Right forelimb (tissue), 1 donor: Measurements from ENCODE around the gene RALGAPA1.
"Not testable (repeated sequence)": the region's sequence is repeated elsewhere in the genome, so short reads cannot be mapped to it uniquely, and the experiment has no call there.

Experiments used
- DNase-seq: peaks from one replicate; pipeline ENCODE4 v3.0.0-alpha.2; 2018

The RALGAPA1 gene

DNA sequence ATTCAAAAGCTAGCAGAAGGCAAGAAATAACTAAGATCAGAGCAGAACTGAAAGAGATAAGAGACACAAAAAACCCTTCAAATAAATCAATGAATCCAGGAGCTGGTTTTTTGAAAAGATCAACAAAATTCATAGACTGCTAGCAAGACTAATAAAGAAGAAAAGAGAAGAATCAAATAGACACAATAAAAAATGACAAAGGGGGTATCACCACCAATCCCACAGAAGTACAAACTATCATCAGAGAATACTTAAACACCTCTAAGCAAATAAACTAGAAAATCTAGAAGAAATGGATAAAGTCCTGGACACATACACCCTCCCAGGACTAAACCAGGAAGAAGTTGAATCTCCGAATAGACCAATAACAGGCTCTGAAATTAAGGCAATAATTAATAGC is 189.6 kb downstream of the RALGAPA1 start:
- DNase-seq, result not testable (repeated sequence)

DNA sequence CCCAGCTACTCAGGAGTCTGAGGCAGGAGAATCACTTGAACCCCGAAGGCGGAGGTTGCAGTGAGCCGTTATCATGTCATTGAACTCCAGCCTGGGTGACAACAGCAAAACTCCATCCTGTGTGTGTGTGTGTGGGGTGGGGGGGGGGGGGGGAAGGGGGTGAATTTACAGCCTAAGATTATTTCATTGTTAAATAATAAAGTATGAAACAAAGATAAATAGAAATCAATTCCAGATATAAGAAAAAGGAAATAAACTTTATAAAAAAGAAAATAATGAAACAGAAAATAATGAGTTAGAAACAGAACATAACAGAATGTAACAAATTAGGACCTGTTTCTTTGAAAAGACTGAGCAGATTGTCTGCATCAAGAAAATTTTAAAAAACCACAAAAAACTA is 191.6 kb downstream of the RALGAPA1 start:
- no peak for DNase-seq

DNA sequence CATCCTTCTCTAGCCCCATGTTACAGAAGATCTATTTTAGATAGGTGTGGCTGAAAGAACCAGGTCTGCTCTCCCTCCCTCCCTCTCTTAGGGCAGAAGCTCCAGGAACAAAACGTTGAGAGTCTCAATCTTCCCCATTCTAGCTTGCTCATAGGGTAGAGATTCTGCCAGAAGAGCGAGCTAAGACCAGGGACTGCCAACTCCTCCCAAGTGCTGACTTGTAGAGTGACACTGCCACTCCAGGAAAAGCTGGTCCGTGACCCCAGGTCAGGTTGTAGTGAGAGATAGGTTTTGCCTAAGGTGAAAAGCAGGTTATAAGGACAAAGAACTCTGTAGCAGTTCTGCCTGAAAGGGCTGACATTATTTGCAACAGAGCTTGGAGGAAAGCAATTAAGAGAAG is 201.7 kb downstream of the RALGAPA1 start:
- no peak for DNase-seq

DNA sequence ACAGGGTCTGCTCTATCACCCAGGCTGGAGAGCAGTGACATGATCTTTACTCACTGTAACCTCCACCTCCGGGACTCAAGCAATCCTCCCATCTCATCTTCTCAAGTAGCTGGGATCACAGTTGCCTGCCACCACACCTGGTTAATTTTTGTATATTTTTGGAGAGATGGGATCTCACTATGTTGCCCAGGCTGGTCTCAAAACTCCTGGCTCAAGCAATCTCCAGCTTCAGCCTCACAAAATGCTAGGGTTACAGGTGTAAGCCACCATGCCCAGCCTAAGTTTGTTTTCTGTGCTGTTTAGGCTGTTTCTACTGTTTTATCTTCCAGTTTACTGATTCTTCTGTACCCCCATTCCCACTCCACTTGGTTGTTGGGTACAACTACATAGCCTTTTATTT is 208.8 kb downstream of the RALGAPA1 start:
- DNase-seq, result no peak

DNA sequence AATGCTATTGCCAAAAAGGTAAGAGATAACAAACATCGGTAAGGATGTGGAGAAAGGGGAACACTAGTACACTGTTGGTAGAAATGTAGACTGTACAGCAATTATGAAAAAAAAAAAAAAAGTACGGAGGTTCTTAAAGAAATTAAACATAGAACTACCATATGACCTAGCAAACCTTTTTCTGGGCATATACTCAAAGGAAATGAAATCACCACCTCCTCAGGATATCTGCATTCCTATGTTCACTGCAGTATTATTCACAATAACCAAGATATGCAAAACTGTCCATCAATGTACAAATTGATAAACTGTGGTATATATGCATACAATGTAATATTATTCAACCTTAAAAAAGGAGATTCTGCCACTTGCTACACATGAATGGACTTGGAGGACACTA is 214.5 kb downstream of the RALGAPA1 start:
- no peak for DNase-seq

DNA sequence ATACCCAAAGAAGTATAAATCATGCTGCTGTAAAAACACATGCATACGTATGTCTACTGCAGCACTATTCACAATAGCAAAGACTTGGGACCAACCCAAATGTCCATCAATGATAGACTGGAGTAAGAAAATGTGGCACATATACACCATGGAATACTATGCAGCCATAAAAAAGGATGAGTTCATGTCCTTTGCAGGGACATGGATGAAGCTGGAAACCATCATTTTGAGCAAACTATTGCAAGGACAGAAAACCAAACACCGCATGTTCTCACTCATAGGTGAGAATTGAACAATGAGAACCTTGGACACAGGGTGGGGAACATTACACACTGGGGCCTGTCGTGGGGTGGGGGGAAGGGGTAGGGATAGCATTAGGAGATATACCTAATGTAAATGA is 221.7 kb downstream of the RALGAPA1 start:
- DNase-seq, result not testable (repeated sequence)

DNA sequence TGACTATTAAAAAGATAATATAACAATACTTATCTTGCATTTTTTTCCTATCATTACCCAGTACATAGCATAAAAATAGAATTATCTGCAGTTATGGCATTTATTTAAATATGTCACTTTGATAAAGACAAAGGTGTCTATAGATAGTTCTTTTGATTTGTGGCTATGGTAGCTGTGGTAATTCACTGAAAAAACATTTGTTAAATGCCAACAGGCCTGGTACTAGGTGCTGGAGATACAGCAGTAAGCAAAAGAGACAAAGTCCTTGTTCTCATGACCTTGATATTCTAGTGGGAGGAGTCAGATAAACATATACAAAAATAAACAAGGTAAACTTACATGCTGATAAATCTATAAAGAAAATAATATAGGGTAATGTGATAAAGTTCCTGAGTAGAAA is 230.5 kb downstream of the RALGAPA1 start:
- no peak for DNase-seq

DNA sequence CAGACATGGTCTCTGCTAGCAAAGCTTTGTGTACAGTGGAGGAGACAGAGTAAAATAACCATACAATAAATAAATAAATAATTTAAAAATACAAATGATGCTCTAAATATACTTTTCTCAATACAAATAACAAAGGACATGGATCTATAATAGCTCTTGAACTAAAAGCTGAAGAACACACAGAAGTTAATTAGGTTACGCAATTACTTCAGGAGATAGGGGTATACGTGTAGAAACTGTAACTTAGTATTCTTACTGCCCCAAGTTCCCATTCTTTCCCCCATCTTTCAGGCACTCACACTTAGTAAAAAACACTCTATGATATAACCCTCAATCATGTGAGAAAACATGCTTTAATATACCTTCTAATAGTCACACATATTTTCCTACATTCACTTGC is 231.0 kb downstream of the RALGAPA1 start:
- no peak for DNase-seq

DNA sequence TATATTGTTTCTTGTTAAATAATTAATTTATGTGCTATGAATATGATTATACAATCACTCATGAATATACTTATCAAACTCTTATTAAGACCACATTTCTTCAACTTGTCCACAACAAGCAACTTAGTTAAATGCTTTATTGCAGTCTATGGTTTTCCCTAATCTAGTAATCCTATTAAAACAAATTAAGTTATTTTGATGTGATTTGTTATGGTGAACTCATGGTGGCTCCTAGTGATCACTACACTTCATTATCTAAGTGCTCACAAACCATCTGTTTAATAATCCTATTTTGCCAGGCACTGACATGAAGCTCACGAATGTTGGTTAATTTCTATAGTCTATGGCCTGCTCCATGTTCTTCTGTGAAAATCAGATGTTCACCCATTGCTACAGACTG is 232.2 kb downstream of the RALGAPA1 start:
- DNase-seq, result no peak

DNA sequence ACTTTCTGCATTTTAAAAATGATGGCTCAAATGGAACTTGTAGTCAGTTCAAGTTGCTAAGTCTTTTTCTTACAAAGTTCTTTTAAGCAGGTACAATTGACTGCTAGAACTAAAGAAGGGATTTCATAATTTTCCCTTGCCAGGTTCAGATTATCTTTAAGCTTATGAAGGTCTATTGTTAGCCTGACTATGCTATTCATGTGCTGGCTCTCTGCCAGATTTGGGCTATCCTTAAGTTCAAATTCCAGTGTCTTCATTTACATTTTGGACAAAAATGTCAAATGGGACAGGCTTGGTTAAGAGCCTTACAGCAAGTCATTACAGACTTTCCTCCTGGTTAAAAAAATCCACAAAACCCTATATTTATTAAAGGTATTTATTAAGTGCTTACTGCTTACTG is 232.8 kb downstream of the RALGAPA1 start:
- DNase-seq, result no peak

DNA sequence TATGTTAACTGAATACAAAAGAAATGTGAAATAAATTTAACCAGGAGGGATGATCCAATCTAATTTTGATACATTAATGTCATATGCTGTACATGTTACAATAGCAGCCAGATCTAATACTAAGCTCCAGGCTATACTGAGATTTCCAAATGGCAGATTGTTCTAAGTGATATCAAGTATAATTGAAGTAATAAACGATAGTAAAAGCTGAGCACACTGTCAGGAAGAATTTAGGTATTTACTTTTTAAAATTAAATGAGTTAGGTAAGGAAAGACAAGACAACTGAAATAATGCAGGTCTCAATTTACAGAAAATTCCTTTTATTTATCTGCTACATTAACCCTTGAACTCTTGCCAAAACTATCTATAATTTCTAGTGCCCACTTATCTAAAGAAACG is 235.2 kb downstream of the RALGAPA1 start:
- no peak for DNase-seq

DNA sequence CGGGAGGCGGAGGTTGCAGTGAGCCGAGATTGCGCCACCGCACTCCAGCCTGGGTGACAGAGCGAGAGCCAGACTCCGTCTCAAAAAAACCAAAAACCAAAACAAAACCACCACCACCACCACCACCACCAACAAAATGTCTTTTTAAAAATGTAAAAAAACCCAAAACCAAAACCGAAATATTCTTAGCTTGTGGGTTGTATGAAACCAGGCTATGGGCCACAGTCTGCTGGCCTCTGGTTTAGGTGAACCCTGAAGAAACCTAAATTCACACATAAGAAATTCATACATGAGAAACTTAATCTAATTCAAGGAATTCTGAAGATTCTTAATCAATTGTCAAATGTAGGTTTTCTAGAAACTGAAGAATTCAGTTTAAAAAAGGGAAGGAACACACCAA is 237.5 kb downstream of the RALGAPA1 start:
- no peak for DNase-seq

DNA sequence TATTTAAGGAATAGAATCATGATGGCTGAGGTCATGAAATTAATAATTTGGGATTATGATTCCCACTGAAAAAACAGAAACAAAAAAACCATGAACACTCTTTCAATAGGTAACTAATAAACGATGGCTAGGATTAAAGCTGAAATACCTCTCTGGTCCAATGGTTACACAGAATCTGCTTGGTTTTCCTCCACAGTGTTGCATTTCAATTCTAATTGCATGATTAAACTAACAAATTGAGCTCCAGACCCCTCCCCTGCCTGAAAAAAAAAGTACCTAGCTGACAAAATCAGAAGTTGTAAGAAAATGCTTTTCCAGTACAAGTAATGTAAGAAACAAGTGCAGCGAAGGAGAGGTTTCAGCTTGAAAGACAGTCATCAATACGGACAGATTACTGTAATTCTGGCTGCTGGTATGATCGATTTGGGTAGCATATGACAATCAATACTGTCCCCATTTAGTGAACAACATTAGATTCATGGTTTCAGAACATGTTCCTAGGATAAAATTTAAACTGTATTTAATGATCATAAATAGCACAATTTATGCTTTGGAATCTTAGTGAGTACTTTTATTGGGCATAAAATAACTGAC is 243.1 kb downstream of the RALGAPA1 start:
- no peak for DNase-seq

DNA sequence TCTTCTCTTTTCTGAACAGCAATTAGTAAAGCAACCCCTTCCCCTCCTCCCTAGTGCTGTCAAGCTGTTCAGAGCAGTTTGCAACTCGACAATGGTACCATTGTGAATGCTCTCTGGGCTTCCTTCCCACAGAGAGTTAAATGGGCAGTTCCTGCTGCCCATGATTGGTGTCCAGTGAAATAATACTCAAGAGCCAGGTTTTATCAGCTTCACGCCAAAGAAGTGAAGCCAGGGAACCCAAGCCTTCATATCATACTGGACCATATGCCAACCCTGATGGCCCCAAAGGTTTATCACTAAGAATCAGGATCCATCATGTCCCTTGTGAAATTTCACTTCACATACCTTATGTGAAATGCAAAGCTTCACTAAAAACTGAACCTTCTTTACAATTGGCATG is 250.4 kb downstream of the RALGAPA1 start:
- no peak for DNase-seq

DNA sequence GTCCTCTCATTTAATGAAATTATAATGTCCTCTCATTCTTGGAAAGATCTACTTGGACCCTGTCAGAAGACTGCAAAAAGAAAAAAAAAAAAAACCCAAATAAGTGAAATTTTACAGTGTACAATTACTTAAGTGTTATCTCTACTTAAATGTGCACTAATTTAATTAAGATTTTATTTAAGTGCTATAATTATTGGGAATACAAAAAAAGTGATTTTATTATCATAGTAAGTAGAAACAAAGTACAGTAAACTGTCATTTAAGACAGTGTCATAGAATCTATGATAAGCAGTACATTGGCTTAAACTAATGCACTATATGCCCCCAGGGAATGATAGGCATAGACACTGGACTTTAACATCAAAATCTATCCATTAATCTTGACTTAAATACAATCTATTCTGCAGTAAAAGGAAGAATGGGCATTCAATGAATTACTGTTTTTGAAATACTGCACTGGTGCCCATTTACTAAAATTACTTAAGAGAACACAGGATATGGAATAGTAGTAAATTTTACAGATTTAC is 251.8 kb downstream of the RALGAPA1 start:
- DNase-seq, result no peak

DNA sequence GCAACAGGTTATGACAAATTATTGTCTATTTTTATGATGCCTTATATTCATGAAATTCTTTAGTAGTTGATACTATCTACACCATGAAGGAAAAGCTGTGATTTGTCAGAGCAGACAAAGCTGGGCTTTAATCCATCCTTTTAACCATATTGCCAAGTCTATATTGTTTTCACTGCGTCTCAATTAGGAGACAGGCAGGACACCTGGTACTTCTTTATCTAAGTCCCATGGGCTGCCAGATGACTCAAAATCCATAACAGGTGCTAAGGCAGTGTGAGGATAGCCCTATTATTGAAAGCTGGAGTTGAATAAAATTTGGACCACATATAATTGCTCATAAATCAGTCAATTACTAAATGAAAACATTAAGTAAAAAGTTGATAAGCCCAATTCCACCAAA is 252.5 kb downstream of the RALGAPA1 start:
- DNase-seq, result no peak

DNA sequence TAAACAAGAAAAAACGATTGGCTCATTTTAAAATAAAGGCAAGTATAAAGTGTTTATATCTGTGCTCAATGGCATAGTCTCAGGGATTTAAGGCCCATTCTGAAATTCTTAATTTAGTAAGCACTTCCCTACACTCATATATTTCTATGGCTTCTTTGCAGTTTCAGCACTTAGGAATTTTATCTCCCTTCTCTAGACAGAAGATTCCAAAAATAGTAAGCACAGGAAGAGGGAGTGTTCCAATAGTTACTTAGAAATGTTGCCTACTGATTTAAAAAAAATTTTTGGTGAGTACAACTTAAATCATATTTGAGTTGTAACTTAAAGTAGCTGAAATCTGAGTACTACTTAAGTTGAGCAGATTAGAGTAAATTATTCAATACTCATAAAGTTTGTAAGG is 255.3 kb downstream of the RALGAPA1 start:
- no peak for DNase-seq

DNA sequence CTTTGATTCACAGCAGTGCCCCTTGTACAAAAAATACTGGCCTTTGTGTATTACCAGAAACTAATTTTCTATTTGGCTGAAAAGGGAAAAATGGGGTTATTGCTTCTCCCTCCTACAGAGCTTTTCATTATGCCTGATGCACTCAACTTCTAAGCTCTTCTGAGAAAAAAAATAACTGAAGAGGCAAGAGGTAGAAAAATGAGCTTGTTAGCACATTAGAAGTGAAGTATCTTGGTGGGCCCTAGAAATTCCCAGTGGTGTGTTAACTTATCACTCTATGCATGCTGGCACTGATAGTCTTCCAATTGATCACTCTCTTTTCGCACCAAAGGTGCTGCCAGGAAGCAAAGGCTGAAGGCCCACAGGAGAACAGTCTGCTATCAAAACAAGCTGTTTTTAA is 258.0 kb downstream of the RALGAPA1 start:
- no peak for DNase-seq

DNA sequence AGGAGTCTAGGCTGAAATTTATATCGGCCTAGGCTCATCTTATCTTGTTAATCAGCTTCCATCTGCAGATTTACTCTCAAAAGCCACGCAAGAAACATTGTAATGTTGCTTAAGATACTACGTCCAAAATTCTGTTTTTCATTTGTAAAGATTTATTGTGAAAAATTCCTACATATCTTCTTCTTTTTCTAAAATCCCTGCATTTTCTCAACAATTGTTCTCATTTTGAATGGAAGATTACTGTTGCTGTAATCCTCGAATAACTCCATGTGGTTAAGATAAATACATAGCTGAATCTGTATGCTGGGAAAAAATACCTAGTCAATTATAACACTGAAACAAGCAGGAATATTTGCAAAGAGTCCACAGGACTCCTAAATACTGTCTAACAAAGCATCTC is 259.5 kb downstream of the RALGAPA1 start:
- no peak for DNase-seq

DNA sequence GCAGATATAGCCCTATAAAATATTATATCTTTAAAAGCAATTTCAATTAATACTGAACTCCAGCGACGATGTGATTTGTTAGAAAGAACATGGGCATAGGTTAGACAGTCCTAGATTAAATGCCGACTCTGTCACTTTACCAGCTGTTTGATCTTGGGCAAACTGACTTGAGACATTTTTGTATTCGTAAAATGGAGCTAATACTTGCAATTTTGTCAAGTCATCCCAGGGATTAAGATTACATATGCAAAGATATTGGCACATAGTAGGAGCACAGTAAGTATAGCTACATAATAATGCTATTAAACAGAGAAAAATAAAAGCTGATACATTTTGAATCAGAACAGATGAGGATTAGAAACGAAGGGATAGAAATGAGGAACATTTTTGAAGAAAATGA is 266.1 kb downstream of the RALGAPA1 start:
- DNase-seq, result no peak

DNA sequence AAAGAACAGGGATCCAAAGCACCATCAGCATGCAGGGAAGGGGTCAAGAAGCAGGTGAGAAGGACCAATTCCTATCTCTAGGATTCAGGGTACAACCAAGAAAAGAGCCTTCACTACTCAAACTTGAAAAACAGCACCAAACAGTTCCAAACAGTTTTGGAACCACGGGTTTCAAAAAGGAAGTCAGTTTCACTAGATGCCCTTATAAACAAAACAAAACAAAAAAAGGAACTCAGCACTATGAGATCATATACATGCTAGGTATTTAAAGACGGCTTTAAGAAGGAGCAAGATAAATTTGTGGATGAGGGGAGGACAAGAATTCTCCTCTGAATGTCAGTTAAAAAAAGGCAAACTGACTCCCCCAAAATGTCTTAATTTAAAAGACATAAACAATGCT is 269.1 kb downstream of the RALGAPA1 start:
- DNase-seq, result no peak

DNA sequence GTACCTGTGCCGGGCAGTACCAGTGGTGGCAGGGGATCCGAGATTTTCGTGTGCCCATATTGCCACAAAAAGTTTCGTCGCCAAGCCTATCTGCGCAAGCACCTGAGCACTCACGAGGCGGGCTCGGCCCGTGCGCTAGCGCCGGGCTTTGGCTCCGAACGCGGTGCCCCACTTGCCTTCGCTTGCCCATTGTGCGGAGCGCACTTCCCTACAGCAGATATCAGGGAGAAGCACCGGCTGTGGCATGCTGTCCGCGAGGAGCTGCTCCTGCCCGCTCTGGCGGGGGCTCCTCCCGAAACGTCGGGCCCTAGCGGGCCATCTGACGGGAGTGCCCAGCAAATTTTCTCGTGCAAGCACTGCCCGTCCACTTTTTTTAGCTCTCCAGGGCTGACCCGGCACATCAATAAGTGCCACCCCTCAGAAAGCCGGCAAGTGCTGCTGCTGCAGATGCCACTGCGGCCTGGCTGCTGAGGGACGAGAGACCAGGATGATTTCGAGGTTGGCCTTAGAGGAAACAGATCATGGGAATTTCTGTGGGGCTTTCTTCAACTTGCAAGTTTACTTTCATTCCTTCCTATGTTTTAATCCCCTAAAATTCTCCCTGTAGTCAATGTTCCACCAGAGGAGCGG is 273.5 kb downstream of the RALGAPA1 start:
- DNase-seq, result no peak

DNA sequence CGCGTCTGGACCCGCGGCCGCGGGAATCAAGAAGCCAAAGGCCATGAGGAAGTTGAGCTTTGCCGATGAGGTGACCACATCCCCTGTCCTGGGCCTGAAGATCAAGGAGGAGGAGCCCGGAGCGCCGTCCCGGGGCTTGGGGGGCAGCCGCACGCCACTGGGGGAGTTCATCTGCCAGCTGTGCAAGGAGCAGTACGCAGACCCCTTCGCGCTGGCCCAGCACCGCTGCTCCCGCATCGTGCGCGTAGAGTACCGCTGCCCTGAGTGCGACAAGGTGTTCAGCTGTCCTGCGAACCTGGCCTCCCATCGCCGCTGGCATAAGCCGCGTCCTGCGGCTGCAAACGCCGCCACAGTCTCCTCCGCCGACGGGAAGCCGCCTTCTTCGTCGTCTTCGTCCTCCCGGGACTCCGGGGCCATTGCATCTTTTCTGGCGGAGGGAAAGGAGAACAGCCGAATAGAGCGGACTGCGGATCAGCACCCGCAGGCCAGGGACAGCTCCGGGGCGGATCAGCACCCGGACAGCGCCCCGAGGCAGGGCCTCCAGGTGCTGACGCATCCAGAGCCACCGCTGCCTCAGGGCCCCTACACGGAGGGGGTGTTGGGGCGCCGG is 274.1 kb downstream of the RALGAPA1 start:
- DNase-seq, result peak; percentile 89

DNA sequence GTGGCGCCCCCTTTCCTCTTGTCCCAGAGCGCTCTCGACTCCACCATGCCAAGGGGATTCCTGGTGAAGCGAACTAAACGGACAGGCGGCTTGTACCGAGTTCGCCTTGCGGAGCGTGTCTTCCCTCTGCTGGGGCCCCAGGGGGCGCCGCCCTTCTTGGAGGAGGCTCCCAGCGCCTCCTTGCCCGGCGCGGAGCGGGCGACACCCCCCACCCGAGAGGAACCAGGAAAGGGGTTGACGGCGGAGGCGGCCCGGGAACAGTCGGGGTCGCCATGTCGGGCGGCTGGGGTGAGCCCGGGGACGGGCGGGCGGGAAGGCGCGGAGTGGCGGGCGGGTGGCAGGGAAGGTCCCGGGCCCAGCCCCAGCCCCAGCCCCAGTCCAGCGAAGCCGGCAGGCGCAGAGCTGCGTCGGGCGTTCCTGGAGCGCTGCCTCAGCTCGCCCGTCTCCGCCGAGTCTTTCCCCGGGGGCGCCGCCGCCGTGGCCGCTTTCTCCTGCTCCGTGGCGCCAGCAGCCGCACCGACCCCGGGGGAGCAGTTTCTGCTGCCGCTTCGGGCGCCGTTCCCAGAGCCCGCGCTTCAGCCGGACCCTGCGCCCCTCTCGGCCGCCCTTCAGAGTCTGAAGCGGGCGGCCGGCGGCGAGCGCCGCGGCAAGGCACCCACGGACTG is 274.8 kb downstream of the RALGAPA1 start:
- DNase-seq, result no peak
